ENCODE results near the gene PHF2.

Gene PHF2

DNA sequence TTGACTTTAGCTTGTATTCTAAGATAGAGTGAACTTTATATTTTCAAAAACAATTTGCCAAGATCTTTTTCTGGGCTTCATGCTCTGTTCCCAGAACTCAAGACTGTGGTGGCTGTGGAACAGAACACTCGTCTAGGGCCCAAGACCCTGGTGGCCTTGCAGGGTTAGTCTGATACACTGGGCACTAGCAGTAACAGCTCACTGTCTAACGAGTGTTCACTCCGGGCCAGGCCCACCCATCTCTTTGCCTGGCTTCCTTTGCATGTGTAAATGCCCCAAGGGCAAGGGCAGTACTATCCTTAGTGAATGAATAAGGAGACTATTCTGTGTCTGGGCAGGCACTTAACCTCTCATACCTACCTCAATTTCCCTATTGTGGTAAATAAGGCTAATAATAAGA, 47.4 kb downstream of the PHF2 start:
- TF ChIP-seq, protein P1, sequence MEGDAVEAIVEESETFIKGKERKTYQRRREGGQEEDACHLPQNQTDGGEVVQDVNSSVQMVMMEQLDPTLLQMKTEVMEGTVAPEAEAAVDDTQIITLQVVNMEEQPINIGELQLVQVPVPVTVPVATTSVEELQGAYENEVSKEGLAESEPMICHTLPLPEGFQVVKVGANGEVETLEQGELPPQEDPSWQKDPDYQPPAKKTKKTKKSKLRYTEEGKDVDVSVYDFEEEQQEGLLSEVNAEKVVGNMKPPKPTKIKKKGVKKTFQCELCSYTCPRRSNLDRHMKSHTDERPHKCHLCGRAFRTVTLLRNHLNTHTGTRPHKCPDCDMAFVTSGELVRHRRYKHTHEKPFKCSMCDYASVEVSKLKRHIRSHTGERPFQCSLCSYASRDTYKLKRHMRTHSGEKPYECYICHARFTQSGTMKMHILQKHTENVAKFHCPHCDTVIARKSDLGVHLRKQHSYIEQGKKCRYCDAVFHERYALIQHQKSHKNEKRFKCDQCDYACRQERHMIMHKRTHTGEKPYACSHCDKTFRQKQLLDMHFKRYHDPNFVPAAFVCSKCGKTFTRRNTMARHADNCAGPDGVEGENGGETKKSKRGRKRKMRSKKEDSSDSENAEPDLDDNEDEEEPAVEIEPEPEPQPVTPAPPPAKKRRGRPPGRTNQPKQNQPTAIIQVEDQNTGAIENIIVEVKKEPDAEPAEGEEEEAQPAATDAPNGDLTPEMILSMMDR (IDR thresholded peaks at IDR 0.05; ENCODE audit: low read depth, low read length): no peak
- Histone ChIP-seq H3K36me3 (no peaks in the 10 kb centered on the region; the same call in 1 of the 2 replicates), H3K9me3 (peaks cover 8% of the 10 kb centered on the region), H3K4me3 (ENCODE audit: low read depth, low read length) (no peak overlapping the region), H3K4me1 (no peaks in the 10 kb centered on the region), H3K27me3 (no peaks in the 10 kb centered on the region)
- no peak for DNase-seq

DNA sequence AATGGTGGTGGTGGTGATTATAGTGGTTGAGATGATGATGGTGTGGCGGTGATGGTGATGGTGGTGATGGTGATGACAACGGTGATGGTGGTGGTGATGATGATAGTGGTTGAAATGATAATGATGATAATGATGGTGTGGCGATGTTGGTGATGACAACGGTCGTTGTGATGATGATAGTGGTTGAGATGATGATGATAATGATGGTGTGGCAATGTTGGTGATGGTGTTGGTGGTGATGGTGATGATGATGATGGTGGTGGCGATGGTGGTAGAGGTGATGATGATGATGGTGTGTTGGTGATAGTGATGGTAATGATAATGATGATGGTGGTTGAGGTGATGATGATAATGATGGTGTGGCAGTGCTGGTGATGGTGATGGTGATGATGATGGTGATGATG, 48.0 kb downstream of the PHF2 start:
- no peaks in the 10 kb centered on the region for H3K27me3 ChIP-seq
- no peaks in the 10 kb centered on the region for H3K4me1 ChIP-seq
- H3K9me3 ChIP-seq: peaks cover 8% of the 10 kb centered on the region
- H3K36me3 ChIP-seq: no peaks in the 10 kb centered on the region; the same call in 1 of the 2 replicates
- DNase-seq: no peak
- no peak overlapping the region for H3K4me3 ChIP-seq (ENCODE audit: low read depth, low read length)
- TF ChIP-seq, protein P1 (IDR thresholded peaks at IDR 0.05; ENCODE audit: low read depth, low read length): no peak

DNA sequence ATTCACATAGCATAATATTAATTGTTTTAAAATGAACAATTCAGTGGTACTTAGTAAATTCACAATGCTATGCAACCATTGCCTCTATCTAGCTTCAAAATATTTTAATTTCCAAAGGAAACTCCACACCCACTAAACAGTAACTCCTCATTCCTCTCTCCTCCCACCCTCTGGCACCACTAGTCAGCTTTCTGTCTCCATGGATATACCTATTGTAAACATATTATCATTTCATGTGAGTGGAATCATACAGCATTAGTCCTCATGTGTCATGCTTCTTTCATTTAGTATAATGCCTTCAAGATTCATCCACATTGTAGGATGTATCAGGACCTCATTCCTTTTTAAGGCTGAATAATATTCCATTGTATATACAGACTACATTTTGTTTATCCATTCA, 48.6 kb downstream of the PHF2 start:
- Histone ChIP-seq H3K9me3 (peaks cover 8% of the 10 kb centered on the region), H3K36me3 (no peaks in the 10 kb centered on the region; the same call in 1 of the 2 replicates), H3K4me1 (no peaks in the 10 kb centered on the region), H3K4me3 (ENCODE audit: low read depth, low read length) (no peak overlapping the region), H3K27me3 (no peaks in the 10 kb centered on the region)
- DNase-seq: no peak
- TF ChIP-seq, protein P1 (IDR thresholded peaks at IDR 0.05; ENCODE audit: low read depth, low read length): no peak

GRCh38 chr9:93629920-93630319, 53.5 kb downstream of the PHF2 start:
- peaks cover 4% of the 10 kb centered on the region for H3K9me3 ChIP-seq
- TF ChIP-seq, protein P1 (IDR thresholded peaks at IDR 0.05; ENCODE audit: low read depth, low read length): no peak
- no peaks in the 10 kb centered on the region for H3K4me1 ChIP-seq
- H3K27me3 ChIP-seq: no peaks in the 10 kb centered on the region
- DNase-seq: no peak
- H3K4me3 ChIP-seq (ENCODE audit: low read depth, low read length): no peak overlapping the region
- no peaks in the 10 kb centered on the region for H3K36me3 ChIP-seq

DNA sequence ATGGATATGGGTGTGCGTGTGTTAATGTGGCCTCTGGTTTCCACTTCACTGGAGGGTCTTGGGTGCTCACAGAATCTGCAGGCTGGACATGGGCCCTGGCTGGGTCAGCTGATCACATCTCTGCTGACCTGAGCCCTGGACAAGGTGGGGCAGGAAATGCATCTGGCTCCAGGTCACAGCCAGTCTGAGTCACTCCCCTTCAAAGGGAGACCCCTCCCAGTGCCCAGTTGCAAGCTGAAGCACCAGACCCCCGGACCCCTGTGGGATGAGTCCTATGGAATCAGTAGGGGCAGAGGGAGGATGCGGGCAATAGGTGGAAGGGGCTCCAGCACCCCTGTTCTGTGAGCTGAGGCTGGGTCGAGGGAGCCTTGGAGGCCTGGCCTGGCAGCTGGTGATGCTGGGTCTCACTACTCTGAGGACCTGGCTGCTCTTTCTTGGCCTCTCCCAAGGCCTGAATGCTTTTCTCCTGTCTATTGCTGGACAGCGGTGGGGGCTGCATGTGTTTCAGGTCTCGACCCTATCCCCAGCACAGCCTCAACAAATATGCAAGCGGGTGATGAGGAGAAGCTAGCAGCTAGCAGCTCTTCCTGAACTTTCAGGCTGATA, 54.5 kb downstream of the PHF2 start:
- DNase-seq: no peak

More for the DNA sequence above, 54.5 kb downstream of the PHF2 start:
- H3K4me3 ChIP-seq (ENCODE audit: low read depth, low read length): no peak overlapping the region
- no peaks in the 10 kb centered on the region for H3K27me3 ChIP-seq
- no peaks in the 10 kb centered on the region for H3K36me3 ChIP-seq
- H3K9me3 ChIP-seq: peaks cover 4% of the 10 kb centered on the region
- TF ChIP-seq, protein P1 (IDR thresholded peaks at IDR 0.05; ENCODE audit: low read depth, low read length): no peak
- no peaks in the 10 kb centered on the region for H3K4me1 ChIP-seq
